GM12878 (cell line): ENCODE results near the gene HCN4. TPM values are rescaled to one million over a fixed set of nuclear protein-coding genes. Genes with fewer than 3 reads are reported as not detected.

Experiments
- ATAC-seq: fragments of 200-7000 bp; cut with Tn5 transposase; 3 replicates; pipeline ENCODE4 v1.9.1; 2020; ENCODE audit warnings: mild to moderate bottlenecking, moderate library complexity
- BruUV-seq: library from RNA; stranded (reverse); fragments of 400-500 nt; replicated peaks from 2 replicates; lab custom pipeline; 2021; lab: Mats Ljungman, UMichigan
- CTCF ChIA-PET: fragments of 300-600 bp; sonication (Branson Sonifier 250); formaldehyde crosslinking; extraction: SDS; loops from one replicate; lab custom pipeline; 2021; ENCODE audit warnings: inconsistent platforms; lab: Yijun Ruan, JAX
- POLR2A ChIA-PET: fragments of 350-600 bp; formaldehyde crosslinking; extraction: SDS; loops from one replicate; lab custom pipeline; 2021; ENCODE audit warnings: inconsistent platforms; lab: Charles Lee
- RAD21 ChIA-PET: fragments of 300-600 bp; sonication (Branson Sonifier 250); formaldehyde crosslinking; loops from one replicate; lab custom pipeline; 2023; ENCODE audit warnings: antibody characterized with exemption; ENCODE audit not compliant: unreplicated experiment; lab: Charles Lee
- SMC1A ChIA-PET: fragments of 300-600 bp; sonication (Branson Sonifier 250); formaldehyde crosslinking; loops from one replicate; lab custom pipeline; 2023; ENCODE audit not compliant: unreplicated experiment, uncharacterized antibody; lab: Charles Lee
- DNase-seq: peaks from one replicate; pipeline ENCODE4 v3.0.0-alpha.2; 2011; ENCODE audit warnings: low read depth, low spot score
- FAIRE-seq: peaks from 3 replicates; lab custom pipeline; 2011; peaks lifted over from hg19 to GRCh38; lab: Jason Lieb, UNC
- H2AFZ ChIP-seq: 2 replicates; pipeline ENCODE4 v1.6.0; 2011; ENCODE audit warnings: low read depth, low read length, control low read depth; ENCODE audit not compliant: control insufficient read depth
- H3K27ac ChIP-seq: 2 replicates; pipeline ENCODE4 v1.5.1; 2011; ENCODE audit warnings: control low read depth; ENCODE audit not compliant: control insufficient read depth, insufficient read depth
- H3K27me3 ChIP-seq, 2 experiments: replicated peaks in 1 of 2; 2 replicates each; pipeline versions ENCODE4 v1.6.0 to v1.6.1; 2011; ENCODE audit warnings: low read length in 1 of 2; ENCODE audit not compliant: control insufficient read depth in 2 of 2, insufficient read depth in 2 of 2
- H3K36me3 ChIP-seq, 2 experiments: 2 replicates each; pipeline ENCODE4 v1.5.1; 2011; ENCODE audit warnings: low read length in 1 of 2; ENCODE audit not compliant: control insufficient read depth in 2 of 2, insufficient read depth in 2 of 2
- H3K4me1 ChIP-seq: 2 replicates; pipeline ENCODE4 v1.6.1; 2011; ENCODE audit warnings: mild to moderate bottlenecking, low read length, moderate library complexity, mixed read lengths; ENCODE audit not compliant: control insufficient read depth, insufficient read depth
- H3K4me2 ChIP-seq: 2 replicates; pipeline ENCODE4 v1.6.0; 2011; ENCODE audit warnings: control low read depth; ENCODE audit not compliant: control insufficient read depth, insufficient read depth
- H3K4me3 ChIP-seq: fragments of 200-600 bp; sonication (generic); 2 replicates; pipeline ENCODE4 v1.5.1; 2016
- H3K79me2 ChIP-seq: 2 replicates; pipeline ENCODE4 v1.6.0; 2011; ENCODE audit warnings: low read length; ENCODE audit not compliant: control insufficient read depth, insufficient read depth
- H3K9ac ChIP-seq: 2 replicates; pipeline ENCODE4 v1.8.0; 2011; ENCODE audit warnings: low read length, control low read depth, mixed read lengths; ENCODE audit not compliant: control insufficient read depth, insufficient read depth
- H3K9me3 ChIP-seq: replicated peaks from 3 replicates; pipeline ENCODE4 v1.5.1; 2011; ENCODE audit warnings: mild to moderate bottlenecking, low read length; ENCODE audit not compliant: control insufficient read depth, insufficient read depth
- H4K20me1 ChIP-seq: 2 replicates; pipeline ENCODE4 v1.6.0; 2011; ENCODE audit not compliant: control insufficient read depth, insufficient read depth
- CHD1 ChIP-seq: IDR thresholded peaks from 2 replicates; pipeline ENCODE4 v1.6.1; 2012; ENCODE audit warnings: low read depth, low read length, improper control_type of control experiment
- DPF2 ChIP-seq: fragments of 450-650 bp; IDR thresholded peaks from 2 replicates; pipeline ENCODE4 v1.6.1; 2017; ENCODE audit warnings: mild to moderate bottlenecking
- HDAC6 ChIP-seq: fragments of 200-600 bp; sonication (generic); IDR thresholded peaks from one replicate; pipeline ENCODE4 v1.8.0; 2017; ENCODE audit warnings: antibody characterized with exemption; ENCODE audit not compliant: unreplicated experiment
- IRF3 ChIP-seq: fragments of 450-650 bp; IDR thresholded peaks from 2 replicates; pipeline ENCODE4 v1.6.1; 2014; ENCODE audit warnings: mild to moderate bottlenecking
- MLLT1 ChIP-seq: fragments of 450-650 bp; IDR thresholded peaks from 2 replicates; pipeline ENCODE4 v1.6.1; 2016; ENCODE audit warnings: mild to moderate bottlenecking
- MTA3 ChIP-seq: IDR thresholded peaks from 2 replicates; pipeline ENCODE4 v1.6.1; 2012; ENCODE audit warnings: low read length, inconsistent platforms, borderline replicate concordance
- PAX5 ChIP-seq: IDR thresholded peaks from 2 replicates; pipeline ENCODE4 v1.6.1; 2011; ENCODE audit warnings: low read depth, low read length, borderline replicate concordance
- PAX8 ChIP-seq: fragments of 450-650 bp; IDR thresholded peaks from 2 replicates; pipeline ENCODE4 v1.6.1; 2017; ENCODE audit warnings: mild to moderate bottlenecking, moderate library complexity
- PBX3 ChIP-seq: IDR thresholded peaks from 2 replicates; pipeline ENCODE4 v1.6.1; 2011; ENCODE audit warnings: mild to moderate bottlenecking, low read depth, low read length, moderate library complexity; ENCODE audit not compliant: insufficient replicate concordance
- RCOR1 ChIP-seq: conservative IDR thresholded peaks from 2 replicates; pipeline ENCODE4 v1.6.1; 2012; ENCODE audit warnings: low read depth, low read length, improper control_type of control experiment
- WGBS: methylation state at CpG from one replicate; pipeline ENCODE4 v1.1.6; 2016; ENCODE audit warnings: low lambda C conversion rate; ENCODE audit not compliant: insufficient replicate concordance, insufficient coverage; ENCODE audit errors: missing lambda C conversion rate; 5-methylcytosine and 5-hydroxymethylcytosine counted together
- in situ Hi-C: fragments of 300-500 bp; cut with MboI; formaldehyde crosslinking; loops from 9 replicates; pipeline ENCODE4 v1.14.3; 2018; ENCODE audit warnings: mixed read lengths
- intact Hi-C: fragments of 100-400 bp; cut with micrococcal nuclease; formaldehyde crosslinking; loops from one replicate; pipeline ENCODE4 v1.14.2; 2022; ENCODE audit not compliant: unreplicated experiment
- polyA plus RNA-seq, 11 experiments: library from polyadenylated mRNA; depleted of rRNA in 4 of 11; unstranded in 6 of 11; stranded (reverse) in 5 of 11; fragments of >200 nt; fragmentation: Nextera tagmentation in 4 of 11; fragmentation: Illumina TruSeq in 1 of 11; extraction: Ambion mirVana in 4 of 11; extraction: Trizol in 1 of 11; gene quantifications; 1 replicate in 1 of 11; 2 replicates in 10 of 11; pipeline versions ENCODE4 v1.2.1 to v1.2.3, GENCODE V29; 2011 to 2016; ENCODE audit warnings: inconsistent platforms in 2 of 11, missing spikeins in 2 of 11, low read depth in 1 of 11
- total RNA-seq, 4 experiments: library from RNA; depleted of rRNA in 3 of 4; stranded (reverse); fragments of >200 nt in 3 of 4; fragmentation: Illumina TruSeq in 1 of 4; extraction: Trizol in 1 of 4; gene quantifications; 2 replicates each; pipeline versions ENCODE4 v1.2.1 to v1.2.3, GENCODE V29; 2013 to 2021
- TF ChIP-seq, protein P1 (sequence below): fragments of 450-650 bp; conservative IDR thresholded peaks from 2 replicates; pipeline ENCODE4 v1.6.1; 2017; ENCODE audit warnings: mild to moderate bottlenecking, moderate library complexity

HCN4 gene
- total and polyA plus RNA-seq, 10 of the 15 experiments (the other 5 are each of a cell fraction or from before 2014, with no cell fraction given), result 0.03 to 0.10 TPM; not detected in 8

GRCh38 chr15:73336756-73337155, 32.0 kb downstream of the HCN4 start:
- no peaks in the 10 kb centered on the region for H3K4me1 ChIP-seq
- RAD21 ChIA-PET, result no interaction called here
- ATAC-seq (no peak), FAIRE-seq (no peak), DNase-seq (no peak)
- no peak overlapping the region for H3K4me3 ChIP-seq
- H3K4me2 ChIP-seq, result no peak overlapping the region
- 11% methylated on average over 7 of the region's 7 CpGs for WGBS
- H3K27ac ChIP-seq, result no peak overlapping the region
- H4K20me1 ChIP-seq, result no peaks in the 10 kb centered on the region
- in situ Hi-C loops (no loop called here), intact Hi-C loops (no loop called here)
- TF ChIP-seq IRF3 (no peak), CHD1 (no peak), PAX8 (no peak), PAX5 (no peak), PBX3 (no peak), MLLT1 (no peak), DPF2 (no peak), MTA3 (no peak), HDAC6 (no peak), RCOR1 (no peak)
- TF ChIP-seq, protein P1, sequence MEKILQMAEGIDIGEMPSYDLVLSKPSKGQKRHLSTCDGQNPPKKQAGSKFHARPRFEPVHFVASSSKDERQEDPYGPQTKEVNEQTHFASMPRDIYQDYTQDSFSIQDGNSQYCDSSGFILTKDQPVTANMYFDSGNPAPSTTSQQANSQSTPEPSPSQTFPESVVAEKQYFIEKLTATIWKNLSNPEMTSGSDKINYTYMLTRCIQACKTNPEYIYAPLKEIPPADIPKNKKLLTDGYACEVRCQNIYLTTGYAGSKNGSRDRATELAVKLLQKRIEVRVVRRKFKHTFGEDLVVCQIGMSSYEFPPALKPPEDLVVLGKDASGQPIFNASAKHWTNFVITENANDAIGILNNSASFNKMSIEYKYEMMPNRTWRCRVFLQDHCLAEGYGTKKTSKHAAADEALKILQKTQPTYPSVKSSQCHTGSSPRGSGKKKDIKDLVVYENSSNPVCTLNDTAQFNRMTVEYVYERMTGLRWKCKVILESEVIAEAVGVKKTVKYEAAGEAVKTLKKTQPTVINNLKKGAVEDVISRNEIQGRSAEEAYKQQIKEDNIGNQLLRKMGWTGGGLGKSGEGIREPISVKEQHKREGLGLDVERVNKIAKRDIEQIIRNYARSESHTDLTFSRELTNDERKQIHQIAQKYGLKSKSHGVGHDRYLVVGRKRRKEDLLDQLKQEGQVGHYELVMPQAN, result no peak
- H2AFZ ChIP-seq, result no peak overlapping the region
- BruUV-seq, result no TSS peak
- H3K9ac ChIP-seq, result no peak overlapping the region
- SMC1A ChIA-PET, result no interaction called here
- H3K9me3 ChIP-seq, result no peaks in the 10 kb centered on the region
- no peaks in the 10 kb centered on the region for H3K79me2 ChIP-seq
- POLR2A ChIA-PET, result no interaction called here
- H3K27me3 ChIP-seq, result no peaks in the 10 kb centered on the region; a peak in 3 of 4 replicates
- CTCF ChIA-PET, result no interaction called here
- no peaks in the 10 kb centered on the region for H3K36me3 ChIP-seq
